OCI-LY3 (cell line): ENCODE data around the gene NMBR.

ENCODE experiments used
- EZH2phosphoT487 ChIP-seq: fragments of 200-600 bp; shearing (Covaris generic); IDR thresholded peaks from 2 replicates; pipeline ENCODE4 v1.6.1; 2018; ENCODE audit warnings: antibody characterized with exemption, mixed run types, low read depth
- TF ChIP-seq, protein P1 (sequence below): fragments of 200-600, 300-600 bp; sonication (generic); IDR thresholded peaks from 2 replicates; pipeline ENCODE4 v1.5.1; 2014; ENCODE audit warnings: antibody characterized with exemption, low read length, low read depth

- TF ChIP-seq, protein P1, sequence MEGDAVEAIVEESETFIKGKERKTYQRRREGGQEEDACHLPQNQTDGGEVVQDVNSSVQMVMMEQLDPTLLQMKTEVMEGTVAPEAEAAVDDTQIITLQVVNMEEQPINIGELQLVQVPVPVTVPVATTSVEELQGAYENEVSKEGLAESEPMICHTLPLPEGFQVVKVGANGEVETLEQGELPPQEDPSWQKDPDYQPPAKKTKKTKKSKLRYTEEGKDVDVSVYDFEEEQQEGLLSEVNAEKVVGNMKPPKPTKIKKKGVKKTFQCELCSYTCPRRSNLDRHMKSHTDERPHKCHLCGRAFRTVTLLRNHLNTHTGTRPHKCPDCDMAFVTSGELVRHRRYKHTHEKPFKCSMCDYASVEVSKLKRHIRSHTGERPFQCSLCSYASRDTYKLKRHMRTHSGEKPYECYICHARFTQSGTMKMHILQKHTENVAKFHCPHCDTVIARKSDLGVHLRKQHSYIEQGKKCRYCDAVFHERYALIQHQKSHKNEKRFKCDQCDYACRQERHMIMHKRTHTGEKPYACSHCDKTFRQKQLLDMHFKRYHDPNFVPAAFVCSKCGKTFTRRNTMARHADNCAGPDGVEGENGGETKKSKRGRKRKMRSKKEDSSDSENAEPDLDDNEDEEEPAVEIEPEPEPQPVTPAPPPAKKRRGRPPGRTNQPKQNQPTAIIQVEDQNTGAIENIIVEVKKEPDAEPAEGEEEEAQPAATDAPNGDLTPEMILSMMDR: no peak
- no peak for TF ChIP-seq EZH2phosphoT487
Measured at GRCh38 chr6:142074516-142074915, 72.4 kb downstream of the NMBR start.
